NCI-H345 treated with DMSO at 0.1 percent for 48 hours (cell line): ENCODE results near the gene ZBTB7A.
"Not testable (repeated sequence)": the region's sequence is repeated elsewhere in the genome, so short reads cannot be mapped to it uniquely, and the experiment has no call there.

ENCODE experiments used
- DNase-seq: peaks from one replicate; lab custom pipeline; 2025; ENCODE audit not compliant: unreplicated experiment; lab: John Stamatoyannopoulos, UW

ZBTB7A gene

DNA sequence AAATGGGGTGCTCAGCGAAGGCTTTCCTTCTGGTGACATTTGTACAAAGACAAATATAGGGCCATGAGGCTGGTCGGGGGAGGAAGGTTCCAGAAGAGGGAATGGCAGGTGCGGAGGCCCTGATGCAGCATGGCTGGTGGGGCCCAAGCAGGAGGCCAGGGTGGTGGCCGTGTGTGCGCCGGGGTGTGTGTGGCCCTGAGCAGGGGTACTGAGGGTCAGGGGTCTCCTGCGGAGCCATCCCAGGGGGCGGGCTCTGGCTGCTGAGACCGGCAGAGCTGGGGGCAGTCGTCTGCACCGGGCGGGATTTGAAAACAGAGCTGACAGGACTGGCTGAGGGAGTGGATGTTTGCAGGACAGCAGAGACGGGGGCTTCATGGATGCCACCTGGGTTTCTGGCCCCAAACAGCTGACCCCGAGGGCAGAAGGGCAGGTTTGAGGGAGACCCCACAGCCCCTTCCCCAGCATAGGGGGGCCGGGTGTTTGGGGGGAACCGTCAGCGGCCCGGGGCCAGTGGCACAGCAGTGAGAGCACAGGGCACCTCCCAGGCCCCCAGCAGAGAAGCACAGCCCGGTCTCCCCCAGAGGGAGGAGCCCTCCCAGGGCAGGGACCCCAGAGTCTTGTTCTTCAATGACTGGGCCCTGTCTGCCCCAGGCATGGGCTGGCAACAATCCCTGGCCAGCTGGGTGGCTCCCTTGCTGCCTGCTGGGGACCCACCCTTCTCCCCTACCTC lies 47.8 kb downstream of the ZBTB7A start:
- DNase-seq, result no peak

DNA sequence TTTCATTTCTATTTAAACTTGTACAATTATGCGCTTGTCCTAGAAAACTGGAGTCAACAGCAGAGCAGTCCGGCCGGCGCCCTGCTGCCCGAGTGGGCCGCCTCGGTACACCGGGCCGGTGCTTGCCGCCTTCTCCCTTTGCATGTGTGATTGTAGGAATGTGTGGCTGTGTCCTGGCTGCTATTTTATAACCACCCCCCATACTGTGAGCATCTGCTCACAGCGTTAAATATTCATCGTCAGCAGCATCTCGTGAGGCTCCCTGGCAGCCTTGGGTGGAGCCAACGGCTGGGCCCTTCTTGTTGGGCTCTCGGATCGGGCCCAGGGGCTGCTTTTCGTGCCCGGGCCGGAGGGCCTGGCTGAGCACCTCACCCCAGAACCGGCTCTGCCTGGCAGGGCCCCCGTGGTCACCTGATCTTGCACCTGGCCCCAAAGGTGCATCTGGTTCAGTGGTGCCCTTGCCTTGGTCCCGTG lies 48.5 kb downstream of the ZBTB7A start:
- no peak for DNase-seq

DNA sequence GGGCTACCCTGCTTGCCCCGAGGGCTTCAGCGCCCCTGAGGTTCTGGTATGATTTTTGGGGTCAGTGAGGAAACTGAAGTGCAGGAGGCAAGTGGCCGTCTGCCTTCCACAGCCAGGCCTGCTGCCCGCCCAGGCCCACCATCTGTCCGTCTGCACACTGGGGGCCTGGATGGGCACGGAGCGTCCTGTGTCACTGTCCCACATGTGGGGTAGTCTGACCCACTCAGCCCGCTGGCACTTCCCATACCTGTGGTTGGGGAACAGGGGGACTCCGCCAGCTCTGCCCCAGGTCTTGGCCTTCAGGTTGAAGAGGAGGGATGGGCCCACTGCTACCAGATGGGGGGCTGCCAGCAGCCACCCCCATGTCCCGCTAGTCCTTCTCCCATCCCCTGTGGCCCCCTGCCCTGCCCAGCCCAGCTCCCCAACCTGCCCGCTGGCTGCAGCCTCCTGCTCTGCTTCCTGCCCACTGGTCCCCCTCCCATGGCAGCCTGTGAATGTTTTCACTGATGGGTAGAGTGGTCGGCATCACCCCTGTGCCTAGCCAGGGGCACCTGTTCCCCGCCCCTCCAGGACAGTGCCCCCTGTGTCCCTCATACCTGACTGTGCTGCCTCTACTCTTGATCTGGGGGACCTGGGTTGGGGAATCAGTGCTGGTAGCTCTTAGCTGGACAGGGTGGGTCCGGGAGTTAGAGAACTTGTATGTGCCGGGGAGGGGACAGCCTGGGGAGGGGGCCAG lies 49.6 kb downstream of the ZBTB7A start:
- DNase-seq, result no peak

DNA sequence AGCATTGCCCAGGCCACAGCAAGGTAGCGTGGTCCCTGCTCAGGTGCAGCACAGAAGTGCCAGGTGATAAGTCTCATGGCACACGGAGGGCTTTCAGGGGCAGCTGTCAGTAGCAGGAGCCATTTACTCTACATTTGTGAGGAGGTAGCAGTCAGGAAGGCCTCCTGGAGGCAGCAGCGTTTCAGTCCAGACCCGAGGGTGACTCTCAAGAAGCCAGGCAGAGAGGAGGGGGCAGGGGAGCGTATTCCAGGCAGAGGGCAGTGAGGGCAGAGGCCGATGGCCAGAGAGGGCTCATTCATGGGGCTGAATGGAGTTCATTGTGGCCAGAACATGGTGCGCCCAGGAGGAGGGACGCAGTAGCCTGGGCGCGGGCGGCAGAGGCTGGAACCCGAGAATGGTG lies 50.2 kb downstream of the ZBTB7A start:
- no peak for DNase-seq

- DNase-seq, result no peak
Measured at GRCh38 chr19:4015705-4016402, 50.8 kb downstream of the ZBTB7A start.

DNA sequence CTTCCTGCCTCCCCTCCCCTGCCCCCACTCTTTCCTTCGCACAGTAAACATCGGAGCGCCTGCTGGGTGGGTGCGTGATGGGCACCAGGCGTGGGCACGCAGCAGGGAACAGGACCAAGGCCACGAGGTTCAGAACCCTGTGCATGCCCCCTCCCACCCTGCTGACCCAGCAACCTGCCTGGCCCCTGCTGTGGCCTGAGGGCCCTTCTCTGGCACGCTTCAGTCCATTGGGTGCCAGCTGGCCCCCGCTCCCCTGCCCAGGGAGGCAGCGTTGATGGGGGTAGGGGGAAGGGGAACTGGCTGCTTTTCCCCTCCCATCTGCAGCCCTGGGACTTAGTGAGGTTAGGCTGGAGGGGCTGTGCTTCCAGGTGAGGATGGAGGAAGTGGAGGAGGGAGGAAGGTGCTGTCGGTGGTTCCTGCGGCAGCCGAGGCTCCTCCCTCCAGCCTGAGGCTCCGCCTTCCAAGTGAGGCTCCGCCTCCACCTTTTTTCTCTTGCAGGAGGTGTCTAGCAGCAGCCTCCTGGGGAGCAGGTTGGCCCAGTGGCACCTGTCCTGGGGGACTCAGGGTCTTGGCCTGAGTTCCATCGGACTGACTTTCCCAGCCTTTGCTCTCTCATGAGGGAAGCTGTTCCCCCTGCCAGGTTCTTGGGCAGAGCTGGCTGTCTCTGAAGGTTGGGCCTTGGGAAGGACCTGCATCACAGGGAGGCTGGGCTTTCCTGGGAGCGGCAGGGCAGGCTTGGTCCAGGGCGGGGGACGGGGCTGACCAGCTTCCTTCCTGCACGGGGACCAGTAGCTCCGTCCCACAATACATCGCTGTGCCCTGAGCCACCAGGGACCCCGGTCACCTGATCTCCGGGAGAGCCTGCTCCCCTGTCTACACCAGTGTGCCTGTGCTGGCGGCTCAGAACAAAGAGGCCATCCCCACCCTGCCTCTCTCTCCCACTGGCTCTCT lies 51.9 kb downstream of the ZBTB7A start:
- DNase-seq, result no peak

- no peak for DNase-seq
Measured at GRCh38 chr19:4013886-4014540, 52.7 kb downstream of the ZBTB7A start.

DNA sequence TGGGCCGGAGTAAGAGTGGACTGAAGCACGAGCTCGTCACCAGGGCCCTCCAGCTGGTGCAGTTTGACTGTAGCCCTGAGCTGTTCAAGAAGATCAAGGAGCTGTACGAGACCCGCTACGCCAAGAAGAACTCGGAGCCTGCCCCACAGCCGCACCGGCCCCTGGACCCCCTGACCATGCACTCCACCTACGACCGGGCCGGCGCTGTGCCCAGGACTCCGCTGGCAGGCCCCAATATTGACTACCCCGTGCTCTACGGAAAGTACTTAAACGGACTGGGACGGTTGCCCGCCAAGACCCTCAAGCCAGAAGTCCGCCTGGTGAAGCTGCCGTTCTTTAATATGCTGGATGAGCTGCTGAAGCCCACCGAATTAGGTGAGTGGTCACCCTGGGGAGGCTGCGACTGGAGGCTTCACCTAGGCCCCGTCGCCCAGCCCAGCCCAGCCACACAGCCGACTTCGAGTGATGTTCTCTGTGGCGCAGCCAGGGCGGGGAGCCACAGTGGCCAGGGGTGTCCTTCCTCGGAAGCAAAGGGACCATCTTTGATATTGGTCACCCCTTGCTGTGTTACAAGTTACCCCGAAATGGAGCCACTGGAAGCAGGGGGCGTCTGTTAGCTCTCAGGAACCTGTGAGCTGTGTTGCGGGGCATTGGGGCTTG lies 53.6 kb downstream of the ZBTB7A start:
- no peak for DNase-seq

DNA sequence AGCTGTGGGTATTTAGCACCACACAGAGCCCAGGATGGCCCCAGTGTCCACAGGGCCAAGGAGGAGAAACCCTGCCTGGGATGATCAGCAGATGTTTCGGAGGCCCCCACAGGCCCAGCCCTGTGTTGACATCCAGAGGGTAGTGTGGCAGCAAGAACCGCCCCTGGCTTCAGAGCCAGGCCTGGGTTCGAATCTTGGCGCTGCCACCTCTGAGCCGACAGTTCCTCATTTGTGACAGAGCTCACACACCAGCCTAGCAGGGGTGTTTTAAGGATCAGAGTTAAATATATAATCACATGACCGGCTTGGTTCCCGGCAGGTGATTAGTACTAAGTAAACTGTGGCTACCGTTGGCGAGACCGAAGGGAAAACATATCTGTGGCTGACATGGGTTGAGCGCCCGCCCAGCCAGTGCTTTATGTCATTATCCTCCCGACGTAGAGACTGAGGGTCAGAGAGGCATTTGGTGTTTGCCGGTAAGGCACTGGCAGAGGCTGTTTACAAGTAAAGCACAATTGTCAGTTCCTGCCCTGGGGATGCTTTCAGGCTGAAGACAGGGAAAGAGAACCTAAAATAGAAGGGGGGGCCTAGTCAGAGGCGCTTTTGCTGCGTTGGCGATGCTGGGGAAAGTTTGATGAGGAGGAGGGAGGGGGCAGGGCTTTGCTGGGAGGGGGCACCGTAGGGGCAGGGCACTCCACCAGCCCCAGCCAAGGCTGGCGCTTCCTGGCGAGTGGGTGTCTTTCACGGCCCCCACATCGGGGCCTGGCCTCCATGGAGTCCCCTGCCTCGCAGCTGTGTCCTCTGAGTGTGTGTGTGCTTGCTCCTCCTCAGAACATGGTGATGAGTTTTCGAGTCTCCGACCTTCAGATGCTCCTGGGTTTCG lies 54.4 kb downstream of the ZBTB7A start:
- peak; percentile 25 for DNase-seq

DNA sequence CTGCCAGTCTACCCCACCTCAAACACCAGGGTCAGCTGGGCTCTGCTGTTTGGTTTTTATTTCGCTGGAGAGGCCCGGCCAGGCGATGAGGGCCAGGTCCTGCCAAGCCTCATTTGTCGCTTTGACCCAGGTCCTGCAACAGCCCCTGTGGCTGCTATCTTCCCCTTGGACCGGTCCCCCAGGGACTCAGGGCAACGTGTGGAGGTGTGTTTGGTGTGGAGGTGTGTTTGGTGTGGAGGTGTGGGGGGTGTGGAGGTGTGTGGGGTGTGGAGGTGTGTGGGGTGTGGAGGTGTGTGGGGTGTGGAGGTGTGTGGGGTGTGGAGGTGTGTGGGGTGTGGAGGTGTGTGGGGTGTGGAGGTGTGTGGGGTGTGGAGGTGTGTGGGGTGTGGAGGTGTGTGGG lies 55.3 kb downstream of the ZBTB7A start:
- DNase-seq, result not testable (repeated sequence)

GRCh38 chr19:4010808-4011110 lies 55.9 kb downstream of the ZBTB7A start:
- DNase-seq, result no peak

DNA sequence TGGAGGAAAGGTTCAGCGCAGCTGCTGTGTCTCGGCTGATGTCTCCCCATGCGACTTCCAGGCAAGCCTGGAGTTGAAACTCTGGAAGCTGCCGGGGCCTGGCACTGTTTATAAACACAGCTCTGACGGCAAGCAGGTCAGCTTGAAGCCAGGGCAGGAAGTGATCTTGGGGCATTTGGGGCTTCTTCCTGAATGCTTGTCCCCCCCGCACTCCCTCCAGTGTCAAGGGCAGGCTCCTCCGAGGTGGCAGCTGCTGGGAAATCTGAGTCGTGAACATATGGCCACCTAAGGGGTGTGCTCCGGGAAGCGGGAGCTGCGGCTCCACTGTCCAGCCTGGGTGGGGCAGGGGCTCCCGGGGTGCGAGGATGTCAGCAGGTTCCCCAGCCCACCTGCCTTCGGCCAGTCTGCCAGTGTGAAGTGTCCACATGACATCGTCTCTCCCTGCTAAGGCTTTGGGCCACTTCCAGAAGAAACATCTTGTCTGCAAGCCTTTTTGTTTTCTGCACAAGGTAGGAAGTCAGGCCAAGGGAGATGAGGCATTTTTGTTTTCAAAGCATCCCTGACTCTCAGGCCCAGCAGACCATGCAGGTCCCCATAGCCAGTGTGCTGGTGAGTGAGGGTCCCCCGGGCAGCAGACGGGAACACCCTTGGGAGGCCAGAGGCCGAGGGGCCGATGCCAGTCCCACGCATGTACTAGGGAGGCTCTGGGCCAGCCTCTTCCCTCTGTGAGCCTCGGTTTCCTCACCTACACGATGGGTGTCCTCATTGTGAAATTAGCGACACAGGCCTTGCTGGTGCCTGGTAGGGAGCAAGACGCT lies 56.5 kb downstream of the ZBTB7A start:
- no peak for DNase-seq

GRCh38 chr19:4007836-4008539 lies 58.7 kb downstream of the ZBTB7A start:
- no peak for DNase-seq

GRCh38 chr19:4007021-4007835 lies 59.5 kb downstream of the ZBTB7A start, which contains the start of gene PIAS4:
TSS of gene PIAS4 (plus strand) at chr19:4007736. CDS start at chr19:4007761, 25 bp downstream.
- DNase-seq, result peak; percentile 89

DNA sequence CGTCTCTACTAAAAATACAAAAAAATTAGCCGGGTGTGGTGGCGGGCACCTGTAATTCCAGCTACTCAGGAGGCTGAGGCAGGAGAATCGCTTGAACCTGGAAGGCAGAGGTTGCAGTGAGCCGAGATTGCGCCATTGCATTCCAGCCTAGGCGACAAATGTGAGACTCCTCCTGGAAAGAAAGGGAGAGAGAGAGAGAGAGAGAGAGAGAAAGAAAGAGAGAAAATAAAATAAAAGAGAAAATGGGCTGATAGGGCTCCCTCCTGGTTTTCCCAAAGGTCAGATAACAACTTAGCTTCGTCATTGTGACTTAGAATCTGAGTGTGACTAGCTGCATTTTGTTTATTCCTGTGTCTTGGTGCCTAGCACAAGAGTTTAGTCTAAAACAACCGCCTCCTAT lies 61.3 kb downstream of the ZBTB7A start:
- not testable (repeated sequence) for DNase-seq

DNA sequence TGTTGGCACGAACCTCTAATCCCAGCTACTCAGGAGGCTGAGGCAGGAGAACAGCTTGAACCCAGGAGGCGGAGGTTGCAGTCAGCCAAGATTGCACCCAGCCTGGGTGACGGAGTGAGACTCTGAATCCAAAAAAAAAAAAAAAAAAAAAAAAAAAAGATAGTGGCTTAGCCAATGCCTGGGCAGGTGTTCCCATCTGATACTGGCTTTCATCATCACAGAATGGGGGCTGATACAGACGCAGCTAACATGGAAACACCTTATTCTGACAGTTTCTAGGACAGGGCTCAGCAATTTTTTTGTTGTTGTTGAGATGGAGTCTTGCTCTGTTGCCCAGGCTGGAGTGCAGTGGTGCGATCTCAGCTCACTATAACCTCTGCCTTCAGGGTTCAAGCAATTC lies 65.9 kb downstream of the ZBTB7A start:
- not testable (repeated sequence) for DNase-seq
